ENCODE measurements around the gene PTH1R.

Gene PTH1R

GRCh38 chr3:46849686-46850467 lies 27.6 kb upstream of the PTH1R start:
- DNase-seq (ENCODE audit: low read depth), result no peak

- no peak for DNase-seq (ENCODE audit: low read depth)
These were observed 27.1 kb upstream of the PTH1R start for GRCh38 chr3:46850468-46850779.

- no peak for DNase-seq (ENCODE audit: low read depth)
These were observed 25.9 kb upstream of the PTH1R start for GRCh38 chr3:46851364-46852333.

GRCh38 chr3:46852334-46852720 lies 25.2 kb upstream of the PTH1R start:
- no peak for DNase-seq (ENCODE audit: low read depth)

GRCh38 chr3:46852839-46853355 lies 24.6 kb upstream of the PTH1R start:
- no peak for DNase-seq (ENCODE audit: low read depth)

GRCh38 chr3:46853441-46854415 lies 23.8 kb upstream of the PTH1R start:
- DNase-seq (ENCODE audit: low read depth), result no peak

GRCh38 chr3:46854555-46854991 lies 22.9 kb upstream of the PTH1R start:
- DNase-seq (ENCODE audit: low read depth), result no peak

- no peak for DNase-seq (ENCODE audit: low read depth)
These were observed 20.7 kb upstream of the PTH1R start for GRCh38 chr3:46856576-46857471.

GRCh38 chr3:46857485-46858341 lies 19.8 kb upstream of the PTH1R start:
- no peak for DNase-seq (ENCODE audit: low read depth)

- no peak for DNase-seq (ENCODE audit: low read depth)
These were observed 19.1 kb upstream of the PTH1R start for GRCh38 chr3:46858456-46858855.

GRCh38 chr3:46859001-46859710 lies 18.4 kb upstream of the PTH1R start:
- no peak for DNase-seq (ENCODE audit: low read depth)

GRCh38 chr3:46860017-46860809 lies 17.3 kb upstream of the PTH1R start:
- no peak for DNase-seq (ENCODE audit: low read depth)

GRCh38 chr3:46860810-46861604 lies 16.5 kb upstream of the PTH1R start:
- DNase-seq (ENCODE audit: low read depth), result no peak

- DNase-seq (ENCODE audit: low read depth), result no peak
These were observed 15.7 kb upstream of the PTH1R start for GRCh38 chr3:46861605-46862368.

GRCh38 chr3:46862369-46863025 lies 15.0 kb upstream of the PTH1R start:
- DNase-seq (ENCODE audit: low read depth), result no peak

- DNase-seq (ENCODE audit: low read depth), result no peak
These were observed 14.2 kb upstream of the PTH1R start, which contains the start of gene MYL3 for GRCh38 chr3:46863261-46863782. Gene MYL3, minus strand, starts transcription at chr3:46863444. Its CDS starts 54 bp downstream, at chr3:46863390.
